Measurements from ENCODE around the gene TRIM24. TPM values are rescaled to one million over a fixed set of nuclear protein-coding genes. Genes with fewer than 3 reads are reported as not detected.
"Not testable (repeated sequence)": the region's sequence is repeated elsewhere in the genome, so short reads cannot be mapped to it uniquely, and the experiment has no call there.

TRIM24 gene
- total RNA-seq, 2 experiments from 2014 or later, result 14.1 to 16.0 TPM

- CTCF ChIA-PET, result no interaction called here
- Mint-ChIP-seq H3K27me3 (no peaks in the 10 kb centered on the region), H3K4me1 (ENCODE audit: low read depth) (peaks cover 73% of the 10 kb centered on the region), H3K9me3 (no peaks in the 10 kb centered on the region), H3K36me3 (ENCODE audit: low read depth) (peaks cover 25% of the 10 kb centered on the region), H3K27ac (no peak overlapping the region), H3K4me3 (no peak overlapping the region)
- no peak overlapping the region for H3K4me3 ChIP-seq (ENCODE audit: low read length)
- POLR2A ChIA-PET, result interaction anchor here (0.6 to 0.8 kb wide), 2 partner anchors 26 to 219 kb away, joined by 3 read pairs; no protein-coding TSS in a partner anchor
- H3K36me3 ChIP-seq (ENCODE audit: insufficient read depth, low read length), result no peaks in the 10 kb centered on the region
- no peak overlapping the region for H3K27ac ChIP-seq (ENCODE audit: low read depth in 1 of 2, low read length in 2 of 2)
- TF ChIP-seq CTCF (IDR thresholded peaks at IDR 0.05), result no peak
- DNase-seq, result no peak
- no peak for ATAC-seq (ENCODE audit: poor library complexity)
- no peaks in the 10 kb centered on the region for H3K27me3 ChIP-seq (ENCODE audit: control insufficient read depth in 1 of 2, insufficient read depth in 2 of 2, low read length in 2 of 2)
- intact Hi-C loops (cut with DNase I, micrococcal nuclease), result no loop called here
- H3K4me1 ChIP-seq (ENCODE audit: insufficient read depth, low read length), result peaks cover 11% of the 10 kb centered on the region
- no peaks in the 10 kb centered on the region for H3K9me3 ChIP-seq (ENCODE audit: control insufficient read depth in 1 of 2, insufficient read depth in 1 of 2, low read length in 2 of 2)
Measured at GRCh38 chr7:138483531-138483930, 23.5 kb downstream of the TRIM24 start.

GRCh38 chr7:138485508-138485907 lies 25.4 kb downstream of the TRIM24 start:
- H3K27me3 Mint-ChIP-seq; H3K27ac Mint-ChIP-seq; H3K9me3 Mint-ChIP-seq; H3K4me3 ChIP-seq (ENCODE audit: low read length); DNase-seq; POLR2A ChIA-PET; intact Hi-C loops (cut with DNase I, micrococcal nuclease); H3K27me3 ChIP-seq (ENCODE audit: control insufficient read depth in 1 of 2, insufficient read depth in 2 of 2, low read length in 2 of 2); H3K27ac ChIP-seq (ENCODE audit: low read depth in 1 of 2, low read length in 2 of 2); ATAC-seq (ENCODE audit: poor library complexity); CTCF ChIA-PET; H3K4me3 Mint-ChIP-seq; H3K9me3 ChIP-seq (ENCODE audit: control insufficient read depth in 1 of 2, insufficient read depth in 1 of 2, low read length in 2 of 2); H3K36me3 ChIP-seq (ENCODE audit: insufficient read depth, low read length): not testable (repeated sequence)
- Mint-ChIP-seq H3K36me3 (ENCODE audit: low read depth) (peaks cover 44% of the 10 kb centered on the region), H3K4me1 (ENCODE audit: low read depth) (peaks cover 77% of the 10 kb centered on the region)
- peaks cover 10% of the 10 kb centered on the region for H3K4me1 ChIP-seq (ENCODE audit: insufficient read depth, low read length)

GRCh38 chr7:138489139-138489538 lies 29.1 kb downstream of the TRIM24 start:
- H3K27ac ChIP-seq (ENCODE audit: low read depth in 1 of 2, low read length in 2 of 2); DNase-seq; CTCF ChIA-PET; H3K4me3 Mint-ChIP-seq; H3K27ac Mint-ChIP-seq; H3K27me3 ChIP-seq (ENCODE audit: control insufficient read depth in 1 of 2, insufficient read depth in 2 of 2, low read length in 2 of 2); H3K27me3 Mint-ChIP-seq; intact Hi-C loops (cut with DNase I, micrococcal nuclease); H3K9me3 ChIP-seq (ENCODE audit: control insufficient read depth in 1 of 2, insufficient read depth in 1 of 2, low read length in 2 of 2); POLR2A ChIA-PET; H3K36me3 ChIP-seq (ENCODE audit: insufficient read depth, low read length); ATAC-seq (ENCODE audit: poor library complexity); H3K4me3 ChIP-seq (ENCODE audit: low read length); H3K9me3 Mint-ChIP-seq; H3K4me1 ChIP-seq (ENCODE audit: insufficient read depth, low read length): not testable (repeated sequence)
- Mint-ChIP-seq H3K36me3 (ENCODE audit: low read depth) (peaks cover 65% of the 10 kb centered on the region), H3K4me1 (ENCODE audit: low read depth) (peaks cover 76% of the 10 kb centered on the region)

- CTCF ChIA-PET, result no interaction called here
- Mint-ChIP-seq H3K9me3 (no peaks in the 10 kb centered on the region), H3K27me3 (no peaks in the 10 kb centered on the region), H3K36me3 (ENCODE audit: low read depth) (peaks cover 72% of the 10 kb centered on the region), H3K27ac (no peak overlapping the region), H3K4me3 (no peak overlapping the region), H3K4me1 (ENCODE audit: low read depth) (peaks cover 88% of the 10 kb centered on the region)
- no peak for TF ChIP-seq CTCF (IDR thresholded peaks at IDR 0.05)
- Histone ChIP-seq H3K27me3 (ENCODE audit: control insufficient read depth in 1 of 2, insufficient read depth in 2 of 2, low read length in 2 of 2) (no peaks in the 10 kb centered on the region), H3K9me3 (ENCODE audit: control insufficient read depth in 1 of 2, insufficient read depth in 1 of 2, low read length in 2 of 2) (no peaks in the 10 kb centered on the region), H3K27ac (ENCODE audit: low read depth in 1 of 2, low read length in 2 of 2) (no peak overlapping the region), H3K4me3 (ENCODE audit: low read length) (no peak overlapping the region), H3K36me3 (ENCODE audit: insufficient read depth, low read length) (no peaks in the 10 kb centered on the region), H3K4me1 (ENCODE audit: insufficient read depth, low read length) (no peaks in the 10 kb centered on the region)
- ATAC-seq (ENCODE audit: poor library complexity) (no peak), DNase-seq (no peak)
- POLR2A ChIA-PET, result no interaction called here
- intact Hi-C loops (cut with DNase I, micrococcal nuclease), result no loop called here
Measured at GRCh38 chr7:138491612-138492386, 31.7 kb downstream of the TRIM24 start.
